Stomach smooth muscle (tissue), 2 donors: ENCODE data around the gene CRY1.
"Not testable (repeated sequence)": the region's sequence is repeated elsewhere in the genome, so short reads cannot be mapped to it uniquely, and the experiment has no call there.

Experiments
- H3K27ac ChIP-seq: one replicate; pipeline ENCODE4 v1.7.0; 2013; ENCODE audit warnings: mild to moderate bottlenecking, low read length, inconsistent platforms
- H3K27me3 ChIP-seq, 2 donors: one replicate each; pipeline ENCODE4 v1.7.0; 2013; ENCODE audit warnings: low read length in 2 of 2; ENCODE audit not compliant: insufficient read depth in 2 of 2, control insufficient read depth in 1 of 2
- H3K36me3 ChIP-seq, 2 donors: one replicate each; pipeline ENCODE4 v1.7.0; 2013; ENCODE audit warnings: low read length in 2 of 2; ENCODE audit not compliant: control insufficient read depth in 2 of 2, insufficient read depth in 2 of 2
- H3K4me1 ChIP-seq: one replicate; pipeline ENCODE4 v1.7.0; 2013; ENCODE audit warnings: low read length; ENCODE audit not compliant: control insufficient read depth, insufficient read depth
- H3K4me3 ChIP-seq, 2 donors: one replicate each; pipeline ENCODE4 v1.7.0; 2013; ENCODE audit warnings: low read length in 2 of 2
- H3K9ac ChIP-seq, 2 donors: one replicate each; pipeline ENCODE4 v1.7.0; 2013; ENCODE audit warnings: low read length in 2 of 2, mild to moderate bottlenecking in 1 of 2
- H3K9me3 ChIP-seq, 2 donors: one replicate each; pipeline ENCODE4 v1.7.0; 2013; ENCODE audit warnings: low read length in 2 of 2; ENCODE audit not compliant: control insufficient read depth in 2 of 2
- donor health status: healthy.
- donor health status: Pancreatic carcinoma.

Gene CRY1

DNA sequence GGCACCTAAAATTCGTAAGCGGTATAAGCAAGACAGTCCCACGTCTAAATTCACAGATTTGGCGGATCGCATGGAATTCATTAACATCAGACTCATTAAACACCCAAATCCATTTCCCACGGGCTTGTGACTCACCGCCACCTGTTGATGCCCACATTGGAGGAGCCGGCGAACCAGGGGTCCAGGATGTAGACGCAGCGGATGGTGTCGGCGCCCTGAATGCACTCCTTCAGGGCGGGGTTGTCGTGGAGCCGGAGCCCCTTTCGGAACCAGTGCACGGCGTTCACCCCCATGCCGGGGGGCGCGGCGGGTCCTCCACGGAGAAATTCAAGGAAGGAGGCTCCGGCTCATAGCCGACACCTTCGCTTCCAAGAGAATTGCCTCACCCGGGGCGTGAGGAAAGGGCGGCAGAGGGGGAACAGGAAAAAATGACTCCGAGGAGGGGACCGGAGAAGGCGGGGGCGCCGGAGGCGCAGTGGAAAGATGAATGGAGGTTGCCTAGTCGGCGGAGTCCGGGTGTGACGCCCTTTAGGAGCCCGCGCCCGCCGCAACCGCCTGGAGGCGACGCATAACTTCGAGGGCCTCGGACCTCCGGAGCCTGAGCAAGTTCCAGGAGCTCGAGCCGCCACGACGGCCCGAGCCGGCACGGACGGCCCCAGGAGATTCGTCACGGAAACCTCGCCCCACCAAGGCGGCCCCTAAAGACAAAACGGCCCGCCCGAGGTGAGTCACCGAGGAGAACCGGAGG, 506 bp downstream of the CRY1 start:
- peak overlapping the region; percentile 80 to 96 for H3K9ac ChIP-seq
- H3K36me3 ChIP-seq: no peaks in the 10 kb centered on the region
- peak overlapping the region; percentile 96 for H3K27ac ChIP-seq
- H3K27me3 ChIP-seq: no peaks in the 10 kb centered on the region
- peaks cover 19% of the 10 kb centered on the region for H3K4me1 ChIP-seq
- peak overlapping the region; percentile 80 to 97 for H3K4me3 ChIP-seq
- no peaks in the 10 kb centered on the region for H3K9me3 ChIP-seq

DNA sequence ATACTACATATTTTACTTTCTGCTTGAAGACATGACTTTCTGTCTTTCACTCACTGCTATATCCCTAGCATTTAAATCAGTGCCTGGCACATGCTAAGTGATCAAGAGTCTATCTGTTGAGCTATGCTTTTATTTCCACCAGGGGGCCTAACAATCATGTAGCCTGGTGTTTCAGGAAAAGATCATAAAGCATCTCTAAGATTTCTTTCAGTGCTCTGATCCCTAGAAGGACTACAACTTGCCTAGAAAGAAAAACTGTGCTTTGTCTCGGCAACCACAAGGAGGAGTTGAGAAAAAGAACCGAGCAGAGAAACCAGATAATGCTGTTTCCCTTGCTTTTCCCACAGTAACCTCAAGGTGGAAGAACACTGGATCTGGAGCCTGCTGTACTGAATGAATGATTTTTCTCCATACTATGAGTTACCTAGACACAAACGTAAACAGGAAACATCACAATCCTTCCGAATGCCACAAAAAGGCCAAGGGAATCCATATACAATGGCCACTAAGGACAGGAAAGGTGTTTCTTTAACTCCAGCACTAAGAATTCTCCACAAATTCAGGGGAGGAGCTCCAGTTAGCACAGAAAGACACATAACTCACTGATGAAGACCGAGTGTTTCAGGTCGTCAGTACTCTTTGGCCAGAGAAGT, 1.2 kb downstream of the CRY1 start:
- Histone ChIP-seq H3K9ac (peak overlapping the region; percentile 80 to 96), H3K36me3 (no peaks in the 10 kb centered on the region), H3K4me3 (peak overlapping the region; percentile 80 to 97), H3K27me3 (no peaks in the 10 kb centered on the region), H3K4me1 (peaks cover 19% of the 10 kb centered on the region), H3K27ac (peak overlapping the region; percentile 96), H3K9me3 (no peaks in the 10 kb centered on the region)

DNA sequence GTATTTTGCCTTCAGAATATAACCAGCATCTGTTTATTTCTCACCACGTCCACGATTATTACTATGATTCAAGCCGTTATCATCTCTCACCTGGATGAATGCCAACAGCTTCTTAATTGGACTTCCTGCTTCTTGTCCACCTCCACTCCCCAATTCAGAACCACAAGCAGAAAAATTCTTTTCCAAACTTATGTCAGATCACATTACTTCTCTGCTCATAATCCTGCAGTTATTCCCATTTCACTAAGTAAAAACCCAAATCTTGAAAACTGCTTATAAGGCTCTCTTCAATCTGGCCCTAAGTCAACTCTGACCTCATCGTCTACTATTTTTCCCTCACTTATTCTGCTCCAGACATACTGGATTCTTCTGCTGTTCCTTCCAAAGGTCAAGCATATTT, 2.0 kb downstream of the CRY1 start:
- H3K36me3 ChIP-seq: no peaks in the 10 kb centered on the region

DNA sequence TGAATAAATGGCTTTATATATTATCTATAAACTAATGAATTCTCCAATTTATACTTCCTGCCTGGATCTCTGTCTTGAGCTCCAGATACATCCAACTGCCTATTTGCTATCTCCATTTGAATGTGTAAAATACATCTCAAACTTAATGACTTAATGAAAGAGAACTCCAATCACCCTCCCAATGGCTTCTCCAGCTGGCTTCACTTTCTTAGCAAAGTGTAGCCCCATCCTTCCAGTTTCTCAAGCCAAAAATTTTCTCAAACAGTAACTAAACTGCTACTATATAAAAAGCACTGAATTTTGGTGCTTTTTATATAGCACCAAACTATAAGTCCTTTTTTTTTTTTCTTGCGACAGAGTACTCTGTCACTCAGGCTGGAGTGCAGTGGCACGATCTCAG, 2.6 kb downstream of the CRY1 start:
- Histone ChIP-seq H3K27me3 (no peaks in the 10 kb centered on the region), H3K9me3 (no peaks in the 10 kb centered on the region), H3K36me3 (no peaks in the 10 kb centered on the region), H3K9ac (no peak overlapping the region), H3K4me1 (peaks cover 19% of the 10 kb centered on the region), H3K4me3 (peak overlapping the region; percentile 80 to 97), H3K27ac (no peak overlapping the region)

More for the DNA sequence above, 2.0 kb downstream of the CRY1 start:
- Histone ChIP-seq H3K4me1 (peaks cover 19% of the 10 kb centered on the region), H3K4me3 (peak overlapping the region; percentile 80 to 97), H3K9ac (peak overlapping the region; percentile 51 to 80), H3K27ac (peak overlapping the region; percentile 96), H3K27me3 (no peaks in the 10 kb centered on the region), H3K9me3 (no peaks in the 10 kb centered on the region)

DNA sequence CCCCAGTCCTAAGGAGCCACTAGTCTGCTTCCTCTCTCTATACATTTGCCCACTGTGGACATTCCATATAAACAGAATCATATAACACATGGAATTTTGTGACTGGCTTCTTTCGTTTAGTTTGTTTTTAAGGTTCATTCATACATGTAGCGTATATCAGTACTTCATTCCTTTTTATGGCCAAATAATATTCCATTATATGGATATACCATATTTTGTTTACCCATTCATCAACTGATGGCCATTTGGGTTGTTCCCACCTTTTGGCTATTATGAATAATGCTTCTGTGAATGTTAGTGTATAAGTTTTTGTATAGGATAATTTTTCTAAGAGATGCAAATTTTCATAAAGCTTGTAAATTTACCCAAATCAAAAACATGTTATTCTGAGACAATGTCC, 4.4 kb downstream of the CRY1 start:
- no peak overlapping the region for H3K27ac ChIP-seq
- H3K9me3 ChIP-seq: no peaks in the 10 kb centered on the region
- no peaks in the 10 kb centered on the region for H3K27me3 ChIP-seq
- H3K9ac ChIP-seq: no peak overlapping the region
- H3K4me3 ChIP-seq: no peak overlapping the region
- peaks cover 15% of the 10 kb centered on the region for H3K4me1 ChIP-seq
- no peaks in the 10 kb centered on the region for H3K36me3 ChIP-seq

DNA sequence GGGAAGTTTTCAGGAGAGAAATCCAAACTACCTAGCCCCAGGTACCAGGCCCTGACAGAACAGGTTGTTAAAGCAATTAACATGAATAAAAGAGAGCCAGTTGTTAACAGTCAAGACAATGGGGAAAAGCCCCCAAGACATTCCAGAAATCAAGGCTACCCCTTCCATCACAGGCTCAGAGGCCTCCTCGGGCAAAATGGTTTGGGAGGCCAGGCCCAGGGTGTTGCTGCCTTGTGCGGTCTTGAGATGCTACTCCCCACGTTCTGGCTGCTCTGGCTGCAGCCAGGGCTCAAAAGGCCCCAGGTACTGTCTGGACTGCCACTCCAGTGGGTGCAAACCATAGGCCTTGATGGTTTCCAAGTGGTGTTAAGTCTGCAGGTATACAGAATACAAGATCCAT, 7.0 kb downstream of the CRY1 start:
- Histone ChIP-seq H3K27me3 (no peaks in the 10 kb centered on the region), H3K4me1 (peaks cover 4% of the 10 kb centered on the region), H3K27ac (no peak overlapping the region), H3K4me3 (no peak overlapping the region), H3K9ac (no peak overlapping the region), H3K9me3 (no peaks in the 10 kb centered on the region), H3K36me3 (no peaks in the 10 kb centered on the region)

DNA sequence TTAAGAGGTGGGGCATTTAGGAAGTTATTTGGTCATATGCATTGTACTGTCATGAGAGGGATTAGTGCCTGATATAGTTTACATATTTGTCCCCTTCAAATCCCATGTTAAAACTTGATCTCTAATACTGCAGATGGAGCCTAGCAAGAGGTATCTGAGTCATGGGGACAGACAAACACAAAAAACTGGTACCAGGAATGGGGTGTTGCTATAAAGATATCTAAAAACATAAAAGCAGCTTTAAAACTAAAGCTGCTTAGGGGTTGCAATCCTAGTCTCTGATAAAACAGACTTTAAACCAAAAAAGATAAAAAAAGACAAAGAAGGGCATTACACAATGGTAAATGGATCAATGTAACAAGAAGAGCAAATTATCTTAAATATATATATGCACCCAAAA, 11.6 kb downstream of the CRY1 start:
- Histone ChIP-seq H3K27me3 (no peaks in the 10 kb centered on the region), H3K4me3 (no peak overlapping the region), H3K27ac (no peak overlapping the region), H3K36me3 (no peaks in the 10 kb centered on the region), H3K9ac (no peak overlapping the region), H3K9me3 (no peaks in the 10 kb centered on the region), H3K4me1 (no peaks in the 10 kb centered on the region)

DNA sequence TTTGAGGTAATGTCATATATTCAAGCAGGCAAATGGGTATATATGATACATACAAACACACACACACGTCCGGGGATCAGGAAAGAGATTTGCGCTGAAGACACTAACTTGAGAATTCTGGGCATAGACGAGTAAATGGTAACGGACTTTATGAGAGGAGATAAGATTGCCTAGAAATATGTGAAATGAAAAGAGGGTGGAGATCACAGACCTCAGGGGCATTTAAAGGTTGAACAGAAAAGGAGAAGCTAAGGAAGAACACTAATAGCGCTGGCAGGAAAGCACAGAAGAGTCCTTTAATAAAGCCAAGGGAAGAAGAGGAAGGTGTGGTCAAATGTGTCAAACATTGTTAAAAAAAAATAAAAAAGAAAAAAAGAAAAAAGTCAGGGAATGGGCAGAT, 13.1 kb downstream of the CRY1 start:
- Histone ChIP-seq H3K9me3 (no peaks in the 10 kb centered on the region), H3K27me3 (no peaks in the 10 kb centered on the region), H3K9ac (no peak overlapping the region), H3K27ac (no peak overlapping the region), H3K36me3 (no peaks in the 10 kb centered on the region), H3K4me3 (no peak overlapping the region), H3K4me1 (no peaks in the 10 kb centered on the region)

DNA sequence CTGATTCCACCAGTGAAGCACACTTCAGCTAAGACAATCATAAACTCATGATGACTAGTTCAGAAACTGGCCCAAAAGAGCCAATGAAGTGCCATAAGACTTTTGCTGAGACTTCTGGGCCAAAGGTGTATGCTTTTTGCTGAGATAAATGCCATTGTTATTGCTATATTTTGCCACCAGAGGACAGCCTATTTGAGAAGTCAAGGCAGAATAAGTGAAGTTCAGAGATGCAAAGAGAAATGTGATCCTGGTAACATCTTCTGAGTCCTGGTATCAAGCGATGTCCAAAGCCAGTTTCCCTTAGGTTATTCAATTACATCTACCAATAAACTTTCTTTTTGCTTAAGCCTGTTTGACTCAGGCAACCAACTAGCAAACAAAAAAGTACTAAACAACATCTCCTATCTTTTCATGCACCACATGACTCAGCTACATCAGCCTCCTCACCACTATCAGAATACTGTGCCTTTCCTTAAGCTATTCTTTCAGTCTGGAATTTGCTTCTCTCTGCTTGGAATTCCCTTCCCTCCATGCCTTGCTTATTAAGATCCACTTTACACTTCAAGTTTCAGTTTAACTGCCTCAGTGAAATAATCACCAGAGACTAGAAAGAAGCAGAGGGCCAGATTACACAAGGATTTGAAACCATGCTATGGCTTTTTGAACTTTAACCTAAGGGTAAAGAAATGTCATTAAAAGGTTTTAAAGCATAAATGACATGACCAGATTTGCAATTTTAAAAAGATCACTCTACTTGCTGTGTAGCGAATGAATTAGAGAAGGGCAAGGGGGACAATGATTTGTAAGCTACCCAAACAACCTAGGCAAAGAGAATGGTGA, 14.0 kb downstream of the CRY1 start:
- H3K9ac ChIP-seq: no peak overlapping the region
- no peaks in the 10 kb centered on the region for H3K9me3 ChIP-seq
- no peak overlapping the region for H3K4me3 ChIP-seq
- H3K27me3 ChIP-seq: no peaks in the 10 kb centered on the region
- H3K36me3 ChIP-seq: no peaks in the 10 kb centered on the region
- H3K27ac ChIP-seq: no peak overlapping the region
- H3K4me1 ChIP-seq: no peaks in the 10 kb centered on the region

DNA sequence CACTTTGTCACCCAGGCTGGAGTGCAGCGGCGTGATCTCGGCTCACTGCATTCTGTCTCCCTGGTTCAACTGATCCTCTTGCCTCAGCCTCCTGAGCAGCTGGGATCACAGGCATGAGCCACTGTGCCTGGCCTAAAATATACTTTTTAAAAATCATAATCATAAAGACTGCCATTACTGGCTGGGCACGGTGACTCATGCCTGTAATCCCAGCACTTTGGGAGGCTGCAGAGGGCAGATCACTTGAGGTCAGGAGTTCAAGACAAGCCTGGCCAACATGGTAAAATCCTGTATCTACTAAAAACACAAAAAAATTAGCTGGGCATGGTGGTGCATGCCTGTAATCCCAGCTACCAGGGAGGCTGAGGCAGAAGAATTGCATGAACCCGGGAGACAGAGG, 20.1 kb downstream of the CRY1 start:
- H3K4me3 ChIP-seq, H3K27ac ChIP-seq, H3K27me3 ChIP-seq, H3K4me1 ChIP-seq, H3K36me3 ChIP-seq, H3K9me3 ChIP-seq, H3K9ac ChIP-seq: not testable (repeated sequence)
